HG02678 (cell line): ENCODE data around the gene U2SURP.
"Not testable (repeated sequence)": the region's sequence is repeated elsewhere in the genome, so short reads cannot be mapped to it uniquely, and the experiment has no call there.

ENCODE experiments used
- ATAC-seq: cut with Tn5 transposase; IDR thresholded peaks from one replicate; pipeline ENCODE4 v1.9.1; 2021; ENCODE audit warnings: mild to moderate bottlenecking, moderate library complexity; ENCODE audit not compliant: unreplicated experiment

U2SURP gene

GRCh38 chr3:143068059-143068458, 66.7 kb downstream of the U2SURP start:
- ATAC-seq: no peak

- no peak for ATAC-seq
Measured at GRCh38 chr3:143070977-143071551, 69.7 kb downstream of the U2SURP start.

GRCh38 chr3:143071776-143072175, 70.4 kb downstream of the U2SURP start:
- no peak for ATAC-seq

- not testable (repeated sequence) for ATAC-seq
Measured at GRCh38 chr3:143072298-143073020, 71.1 kb downstream of the U2SURP start.

- not testable (repeated sequence) for ATAC-seq
Measured at GRCh38 chr3:143073541-143073940, 72.2 kb downstream of the U2SURP start.

GRCh38 chr3:143073983-143074382, 72.6 kb downstream of the U2SURP start:
- not testable (repeated sequence) for ATAC-seq

GRCh38 chr3:143078883-143079282, 77.5 kb downstream of the U2SURP start:
- no peak for ATAC-seq

- ATAC-seq: no peak
Measured at GRCh38 chr3:143080196-143080595, 78.8 kb downstream of the U2SURP start.

GRCh38 chr3:143081365-143081764, 80.0 kb downstream of the U2SURP start:
- ATAC-seq: no peak

- peak; percentile 85 for ATAC-seq
Measured at GRCh38 chr3:143081844-143082778, 80.7 kb downstream of the U2SURP start.

GRCh38 chr3:143083781-143084180, 82.4 kb downstream of the U2SURP start:
- ATAC-seq: no peak

- ATAC-seq: peak; percentile 41
Measured at GRCh38 chr3:143084856-143085731, 83.7 kb downstream of the U2SURP start.

- no peak for ATAC-seq
Measured at GRCh38 chr3:143088835-143089234, 87.5 kb downstream of the U2SURP start.

- ATAC-seq: no peak
Measured at GRCh38 chr3:143089965-143090364, 88.6 kb downstream of the U2SURP start.

- no peak for ATAC-seq
Measured at GRCh38 chr3:143090486-143090885, 89.1 kb downstream of the U2SURP start.

GRCh38 chr3:143090976-143091837, 89.8 kb downstream of the U2SURP start:
- no peak for ATAC-seq

GRCh38 chr3:143092191-143092590, 90.8 kb downstream of the U2SURP start:
- no peak for ATAC-seq

GRCh38 chr3:143095813-143096212, 94.4 kb downstream of the U2SURP start:
- no peak for ATAC-seq

- no peak for ATAC-seq
Measured at GRCh38 chr3:143098032-143098764, 96.8 kb downstream of the U2SURP start.
